GM18873 (cell line): ENCODE data around the gene MBNL1.

Experiments
- ATAC-seq: cut with Tn5 transposase; IDR thresholded peaks from one replicate; pipeline ENCODE4 v1.9.1; 2021; ENCODE audit warnings: mild to moderate bottlenecking, moderate library complexity, moderate number of reproducible peaks; ENCODE audit not compliant: unreplicated experiment, low FRiP score

Gene MBNL1

GRCh38 chr3:152339881-152340505, 71.3 kb downstream of the MBNL1 start:
- no peak for ATAC-seq

- no peak for ATAC-seq
These were observed 76.5 kb downstream of the MBNL1 start for GRCh38 chr3:152345233-152345632.

- ATAC-seq: no peak
These were observed 77.3 kb downstream of the MBNL1 start for GRCh38 chr3:152346058-152346457.

- ATAC-seq: no peak
These were observed 78.0 kb downstream of the MBNL1 start for GRCh38 chr3:152346740-152347139.

- no peak for ATAC-seq
These were observed 79.9 kb downstream of the MBNL1 start for GRCh38 chr3:152348436-152349177.

- ATAC-seq: no peak
These were observed 80.7 kb downstream of the MBNL1 start for GRCh38 chr3:152349392-152349791.

GRCh38 chr3:152350139-152350538, 81.4 kb downstream of the MBNL1 start:
- no peak for ATAC-seq

- no peak for ATAC-seq
These were observed 82.0 kb downstream of the MBNL1 start for GRCh38 chr3:152350776-152351175.

GRCh38 chr3:152352554-152352953, 83.8 kb downstream of the MBNL1 start:
- ATAC-seq: no peak

- ATAC-seq: no peak
These were observed 84.8 kb downstream of the MBNL1 start for GRCh38 chr3:152353578-152353977.

GRCh38 chr3:152355744-152356665, 87.3 kb downstream of the MBNL1 start:
- no peak for ATAC-seq

GRCh38 chr3:152356870-152357276, 88.1 kb downstream of the MBNL1 start:
- peak; percentile 70 for ATAC-seq

GRCh38 chr3:152357587-152357986, 88.9 kb downstream of the MBNL1 start:
- ATAC-seq: no peak

GRCh38 chr3:152359385-152360248, 90.9 kb downstream of the MBNL1 start:
- no peak for ATAC-seq

- ATAC-seq: no peak
These were observed 91.6 kb downstream of the MBNL1 start for GRCh38 chr3:152360302-152360701.

- ATAC-seq: no peak
These were observed 92.2 kb downstream of the MBNL1 start for GRCh38 chr3:152360966-152361365.

- no peak for ATAC-seq
These were observed 93.4 kb downstream of the MBNL1 start for GRCh38 chr3:152362086-152362485.

GRCh38 chr3:152364237-152364636, 95.5 kb downstream of the MBNL1 start:
- no peak for ATAC-seq

GRCh38 chr3:152365126-152365525, 96.4 kb downstream of the MBNL1 start:
- ATAC-seq: no peak
